Loucy (cell line): ENCODE data around the gene SLC9C2.
A peak's percentile ranks its signal among the peaks of the same experiment; 100 is the strongest.

Source experiments
- H2AFZ ChIP-seq: fragments of 200-600 bp; sonication (generic); 2 replicates; pipeline ENCODE4 v1.6.0; 2016; ENCODE audit warnings: antibody characterized with exemption, mild to moderate bottlenecking, low read length, moderate library complexity
- H3F3A ChIP-seq: fragments of 200-600 bp; 2 replicates; pipeline ENCODE4 v1.6.0; 2016; ENCODE audit warnings: antibody characterized with exemption, low read depth, mild to moderate bottlenecking
- H3K27me3 ChIP-seq: fragments of 200-600 bp; sonication (generic); 2 replicates; pipeline ENCODE4 v1.6.1; 2014; ENCODE audit warnings: low read length, mild to moderate bottlenecking; ENCODE audit not compliant: insufficient read depth, poor library complexity, severe bottlenecking
- H3K36me3 ChIP-seq: fragments of 200-600 bp; sonication (generic); 2 replicates; pipeline ENCODE4 v1.6.1; 2016; ENCODE audit warnings: low read length; ENCODE audit not compliant: insufficient read depth
- H3K4me1 ChIP-seq: fragments of 200-600 bp; sonication (generic); 2 replicates; pipeline ENCODE4 v1.5.1; 2014; ENCODE audit warnings: low read length, mild to moderate bottlenecking; ENCODE audit not compliant: insufficient read depth, poor library complexity, severe bottlenecking
- H3K4me2 ChIP-seq: fragments of 200-600 bp; sonication (generic); 2 replicates; pipeline ENCODE4 v1.6.0; 2014; ENCODE audit warnings: antibody characterized with exemption, low read length, low read depth, mild to moderate bottlenecking; ENCODE audit not compliant: poor library complexity, severe bottlenecking
- H3K4me3 ChIP-seq: fragments of 200-600 bp; sonication (generic); 2 replicates; pipeline ENCODE4 v1.5.1; 2014; ENCODE audit warnings: low read length, mild to moderate bottlenecking, mixed read lengths; ENCODE audit not compliant: poor library complexity, severe bottlenecking
- H3K79me2 ChIP-seq: fragments of 200-600 bp; sonication (generic); 2 replicates; pipeline ENCODE4 v1.6.1; 2014; ENCODE audit warnings: low read length; ENCODE audit not compliant: insufficient read depth
- H3K9ac ChIP-seq: fragments of 200-600 bp; sonication (generic); 2 replicates; pipeline ENCODE4 v1.6.0; 2014; ENCODE audit warnings: mild to moderate bottlenecking, low read depth, low read length, moderate library complexity; ENCODE audit not compliant: poor library complexity, severe bottlenecking
- H3K9me2 ChIP-seq: fragments of 200-600 bp; sonication (generic); replicated peaks from 2 replicates; pipeline ENCODE4 v1.6.1; 2016; ENCODE audit warnings: low read depth, low read length, mixed read lengths
- H3K9me3 ChIP-seq: fragments of 200-600 bp; sonication (generic); 2 replicates; pipeline ENCODE4 v1.6.1; 2014; ENCODE audit warnings: mild to moderate bottlenecking, antibody characterized with exemption, low read length, low read depth; ENCODE audit not compliant: insufficient read depth
- H4K20me1 ChIP-seq: fragments of 200-600 bp; sonication (generic); 2 replicates; pipeline ENCODE4 v1.6.0; 2014; ENCODE audit warnings: antibody characterized with exemption, low read length, mild to moderate bottlenecking; ENCODE audit not compliant: insufficient read depth, poor library complexity, severe bottlenecking
- CTCF ChIP-seq: fragments of 200-600 bp; sonication (generic); conservative IDR thresholded peaks from 2 replicates; pipeline ENCODE4 v1.5.1; 2014; ENCODE audit warnings: mild to moderate bottlenecking, antibody characterized with exemption, low read length
- EZH2phosphoT487 ChIP-seq: fragments of 200-600 bp; IDR thresholded peaks from 2 replicates; pipeline ENCODE4 v1.6.1; 2018; ENCODE audit warnings: antibody characterized with exemption, mild to moderate bottlenecking, moderate library complexity, borderline replicate concordance

Gene SLC9C2

GRCh38 chr1:173491508-173491907 lies 111.4 kb downstream of the SLC9C2 start:
- H3K4me2 ChIP-seq, result no peak overlapping the region
- no peaks in the 10 kb centered on the region for H3K79me2 ChIP-seq
- no peak overlapping the region for H2AFZ ChIP-seq
- no peaks in the 10 kb centered on the region for H3K27me3 ChIP-seq
- H3K36me3 ChIP-seq, result peaks cover 27% of the 10 kb centered on the region
- H3K9ac ChIP-seq, result no peak overlapping the region
- no peak overlapping the region for H3K4me3 ChIP-seq
- no peaks in the 10 kb centered on the region for H3K9me2 ChIP-seq
- TF ChIP-seq EZH2phosphoT487 (no peak), CTCF (no peak)
- H3F3A ChIP-seq, result no peaks in the 10 kb centered on the region
- 0 out of 2 replicates have a peak, but pooled peaks cover under 1% of the 10 kb centered on the region for H3K9me3 ChIP-seq
- no peaks in the 10 kb centered on the region for H4K20me1 ChIP-seq
- H3K4me1 ChIP-seq, result no peaks in the 10 kb centered on the region

- Histone ChIP-seq H3K79me2 (no peaks in the 10 kb centered on the region), H3K27me3 (no peaks in the 10 kb centered on the region), H3K4me2 (no peak overlapping the region), H3K4me3 (no peak overlapping the region), H3K9ac (no peak overlapping the region), H3K36me3 (peaks cover 43% of the 10 kb centered on the region), H2AFZ (no peak overlapping the region), H3K4me1 (no peaks in the 10 kb centered on the region), H3K9me3 (no peaks in the 10 kb centered on the region), H4K20me1 (no peaks in the 10 kb centered on the region), H3K9me2 (no peaks in the 10 kb centered on the region), H3F3A (no peaks in the 10 kb centered on the region)
- TF ChIP-seq EZH2phosphoT487, result no peak
- TF ChIP-seq CTCF, result no peak
Measured at GRCh38 chr1:173489929-173490328, 112.9 kb downstream of the SLC9C2 start.

- H3K36me3 ChIP-seq, result peaks cover 51% of the 10 kb centered on the region
- H3K4me2 ChIP-seq, result no peak overlapping the region
- H3K4me3 ChIP-seq, result no peak overlapping the region
- no peak overlapping the region for H3K9ac ChIP-seq
- no peak overlapping the region for H2AFZ ChIP-seq
- H3K9me3 ChIP-seq, result no peaks in the 10 kb centered on the region
- no peaks in the 10 kb centered on the region for H3K4me1 ChIP-seq
- H3F3A ChIP-seq, result no peaks in the 10 kb centered on the region
- no peak for TF ChIP-seq EZH2phosphoT487
- TF ChIP-seq CTCF, result 0 out of 2 replicates have a peak, but pooled peaks have one; percentile 16
- H3K9me2 ChIP-seq, result no peaks in the 10 kb centered on the region
- no peaks in the 10 kb centered on the region for H3K27me3 ChIP-seq
- H4K20me1 ChIP-seq, result no peaks in the 10 kb centered on the region
- no peaks in the 10 kb centered on the region for H3K79me2 ChIP-seq
Measured at GRCh38 chr1:173489149-173489600, 113.7 kb downstream of the SLC9C2 start.
